ENCODE data around the gene CFAP99.

CFAP99 gene

DNA sequence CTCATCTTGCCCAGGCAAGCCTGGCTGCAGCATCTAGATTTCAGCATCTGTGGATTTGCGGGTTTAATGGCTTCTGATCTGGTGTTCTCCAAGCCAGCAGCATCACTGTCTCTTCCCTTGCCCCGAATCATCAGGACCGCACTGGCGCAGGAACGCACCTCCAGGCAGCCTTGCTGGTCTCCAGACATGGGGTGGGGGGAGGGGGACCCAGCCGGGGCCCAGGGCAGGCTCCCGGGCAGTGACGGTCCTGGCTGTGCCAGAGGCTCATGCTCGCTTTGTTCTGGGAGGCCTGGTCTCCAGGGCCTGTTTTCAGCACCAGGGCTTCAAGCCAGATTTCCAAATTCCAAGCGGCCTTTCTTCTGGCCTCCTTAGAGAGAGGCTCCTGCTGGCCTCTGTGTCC is 4.9 kb downstream of the CFAP99 start:
- TF ChIP-seq CTCF (IDR thresholded peaks at IDR 0.05; ENCODE audit: insufficient read depth, low read depth, low read length, missing control alignments) = no peak
- no peak overlapping the region for H3K4me3 ChIP-seq (ENCODE audit: low read length)
- no peak for DNase-seq (ENCODE audit: low read depth)

GRCh38 chr4:2424581-2424980 is 5.8 kb downstream of the CFAP99 start:
- no peak overlapping the region for H3K4me3 ChIP-seq (ENCODE audit: low read length)
- TF ChIP-seq CTCF (IDR thresholded peaks at IDR 0.05; ENCODE audit: insufficient read depth, low read depth, low read length, missing control alignments) = no peak
- DNase-seq (ENCODE audit: low read depth) = no peak

GRCh38 chr4:2425386-2426068 is 6.8 kb downstream of the CFAP99 start:
- no peak for TF ChIP-seq CTCF (IDR thresholded peaks at IDR 0.05; ENCODE audit: insufficient read depth, low read depth, low read length, missing control alignments)
- no peak for DNase-seq (ENCODE audit: low read depth)
- H3K4me3 ChIP-seq (ENCODE audit: low read length) = no peak overlapping the region

DNA sequence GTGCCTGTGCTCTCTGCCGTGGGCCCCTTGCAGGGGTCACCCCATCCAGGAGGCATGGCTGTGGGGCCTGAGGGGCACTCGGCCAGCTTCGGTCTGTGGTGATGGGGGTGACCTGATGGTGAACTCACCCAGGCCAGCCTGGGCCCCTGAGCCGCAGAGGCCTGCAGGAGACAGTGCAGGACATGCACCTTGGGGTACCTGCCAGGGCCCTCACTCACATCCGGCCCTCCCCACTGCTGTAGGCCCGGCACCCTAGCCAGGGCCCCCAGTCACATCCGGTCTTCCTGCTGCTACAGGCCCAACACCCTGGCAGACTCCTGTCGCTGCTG is 7.3 kb downstream of the CFAP99 start:
- no peak for TF ChIP-seq CTCF (IDR thresholded peaks at IDR 0.05; ENCODE audit: insufficient read depth, low read depth, low read length, missing control alignments)
- DNase-seq (ENCODE audit: low read depth) = no peak

GRCh38 chr4:2426711-2427275 is 8.0 kb downstream of the CFAP99 start:
- DNase-seq (ENCODE audit: low read depth) = no peak
- no peak for TF ChIP-seq CTCF (IDR thresholded peaks at IDR 0.05; ENCODE audit: insufficient read depth, low read depth, low read length, missing control alignments)
- H3K4me3 ChIP-seq (ENCODE audit: low read length) = no peak overlapping the region

More for the DNA sequence above, 7.3 kb downstream of the CFAP99 start:
- H3K4me3 ChIP-seq (ENCODE audit: low read length) = no peak overlapping the region

- no peak overlapping the region for H3K4me3 ChIP-seq (ENCODE audit: low read length)
- no peak for DNase-seq (ENCODE audit: low read depth)
- no peak for TF ChIP-seq CTCF (IDR thresholded peaks at IDR 0.05; ENCODE audit: insufficient read depth, low read depth, low read length, missing control alignments)
Observed at GRCh38 chr4:2427383-2428334, 8.9 kb downstream of the CFAP99 start.

All from epithelial cell of esophagus (primary cell).